ENCODE results near the gene NINL. TPM values are rescaled to one million over a fixed set of nuclear protein-coding genes. Genes with fewer than 3 reads are reported as not detected.

Gene NINL
- polyA plus RNA-seq, 4 donors: 1.1 to 30.8 (median 5.5) TPM

GRCh38 chr20:25487975-25488374 lies 97.4 kb downstream of the NINL start:
- 95 to 97% (median 96%) methylated on average over 11 of the region's 11 CpGs for WGBS, 3 donors
- peaks cover 0 to 50% (median 0%) of the 10 kb centered on the region in 3 donors for H3K36me3 ChIP-seq (ENCODE audit: control insufficient read depth in 3 of 3, insufficient read depth in 2 of 3, low read depth in 1 of 3, low read length in 3 of 3)
- no peaks in the 10 kb centered on the region for H3K27me3 ChIP-seq (ENCODE audit: control insufficient read depth in 3 of 3, insufficient read depth in 3 of 3, low read length in 3 of 3)
- no peak overlapping the region for H3K4me3 ChIP-seq (ENCODE audit: low read depth in 1 of 3, low read length in 3 of 3)
- H3K27ac ChIP-seq (ENCODE audit: low read depth in 1 of 3, low read length in 2 of 3): no peak overlapping the region
- FAIRE-seq: no peak
- H3K9me3 ChIP-seq (ENCODE audit: control insufficient read depth in 2 of 2, insufficient read depth in 1 of 2, low read depth in 1 of 2, low read length in 1 of 2): no peaks in the 10 kb centered on the region
- no peak for DNase-seq
- no peaks in the 10 kb centered on the region for H3K4me1 ChIP-seq (ENCODE audit: control insufficient read depth in 3 of 3, insufficient read depth in 2 of 3, low read depth in 1 of 3, low read length in 2 of 3)

GRCh38 chr20:25487306-25487705 lies 98.0 kb downstream of the NINL start:
- WGBS, 3 donors: 58 to 59% (median 59%) methylated on average over 2 of the region's 2 CpGs
- H3K27ac ChIP-seq (ENCODE audit: low read depth in 1 of 3, low read length in 2 of 3): no peak overlapping the region

GRCh38 chr20:25486377-25486776 lies 99.0 kb downstream of the NINL start:
- FAIRE-seq (no peak), DNase-seq (no peak)
- peaks cover 0 to 57% (median 0%) of the 10 kb centered on the region in 3 donors for H3K36me3 ChIP-seq (ENCODE audit: control insufficient read depth in 3 of 3, insufficient read depth in 2 of 3, low read depth in 1 of 3, low read length in 3 of 3)

More at GRCh38 chr20:25487306-25487705, 98.0 kb downstream of the NINL start:
- peaks cover 0 to 53% (median 0%) of the 10 kb centered on the region in 3 donors for H3K36me3 ChIP-seq (ENCODE audit: control insufficient read depth in 3 of 3, insufficient read depth in 2 of 3, low read depth in 1 of 3, low read length in 3 of 3)
- no peak overlapping the region for H3K4me3 ChIP-seq (ENCODE audit: low read depth in 1 of 3, low read length in 3 of 3)
- DNase-seq (no peak), FAIRE-seq (no peak)
- no peaks in the 10 kb centered on the region for H3K9me3 ChIP-seq (ENCODE audit: control insufficient read depth in 2 of 2, insufficient read depth in 1 of 2, low read depth in 1 of 2, low read length in 1 of 2)
- no peaks in the 10 kb centered on the region for H3K27me3 ChIP-seq (ENCODE audit: control insufficient read depth in 3 of 3, insufficient read depth in 3 of 3, low read length in 3 of 3)
- H3K4me1 ChIP-seq (ENCODE audit: control insufficient read depth in 3 of 3, insufficient read depth in 2 of 3, low read depth in 1 of 3, low read length in 2 of 3): no peaks in the 10 kb centered on the region

GRCh38 chr20:25485872-25486271 lies 99.5 kb downstream of the NINL start:
- DNase-seq (no peak), FAIRE-seq (no peak)
- Histone ChIP-seq H3K4me1 (ENCODE audit: control insufficient read depth in 3 of 3, insufficient read depth in 2 of 3, low read depth in 1 of 3, low read length in 2 of 3) (no peaks in the 10 kb centered on the region), H3K27me3 (ENCODE audit: control insufficient read depth in 3 of 3, insufficient read depth in 3 of 3, low read length in 3 of 3) (no peaks in the 10 kb centered on the region), H3K4me3 (ENCODE audit: low read depth in 1 of 3, low read length in 3 of 3) (no peak overlapping the region), H3K9me3 (ENCODE audit: control insufficient read depth in 2 of 2, insufficient read depth in 1 of 2, low read depth in 1 of 2, low read length in 1 of 2) (no peaks in the 10 kb centered on the region), H3K27ac (ENCODE audit: low read depth in 1 of 3, low read length in 2 of 3) (no peak overlapping the region), H3K36me3 (ENCODE audit: control insufficient read depth in 3 of 3, insufficient read depth in 2 of 3, low read depth in 1 of 3, low read length in 3 of 3) (peaks cover 0 to 59% (median 0%) of the 10 kb centered on the region in 3 donors)
- 66 to 88% (median 72%) methylated on average over 2 of the region's 2 CpGs for WGBS, 3 donors

More at GRCh38 chr20:25486377-25486776, 99.0 kb downstream of the NINL start:
- WGBS, 3 donors: 52 to 76% (median 63%) methylated on average over 9 of the region's 9 CpGs
- no peak overlapping the region for H3K4me3 ChIP-seq (ENCODE audit: low read depth in 1 of 3, low read length in 3 of 3)
- H3K4me1 ChIP-seq (ENCODE audit: control insufficient read depth in 3 of 3, insufficient read depth in 2 of 3, low read depth in 1 of 3, low read length in 2 of 3): no peaks in the 10 kb centered on the region
- H3K9me3 ChIP-seq (ENCODE audit: control insufficient read depth in 2 of 2, insufficient read depth in 1 of 2, low read depth in 1 of 2, low read length in 1 of 2): no peaks in the 10 kb centered on the region
- H3K27me3 ChIP-seq (ENCODE audit: control insufficient read depth in 3 of 3, insufficient read depth in 3 of 3, low read length in 3 of 3): no peaks in the 10 kb centered on the region
- no peak overlapping the region for H3K27ac ChIP-seq (ENCODE audit: low read depth in 1 of 3, low read length in 2 of 3)

- H3K4me3 ChIP-seq (ENCODE audit: low read depth in 1 of 3, low read length in 3 of 3): no peak overlapping the region
- no peaks in the 10 kb centered on the region for H3K9me3 ChIP-seq (ENCODE audit: control insufficient read depth in 2 of 2, insufficient read depth in 1 of 2, low read depth in 1 of 2, low read length in 1 of 2)
- WGBS, 3 donors: 57 to 75% (median 59%) methylated on average over 12 of the region's 12 CpGs
- H3K27ac ChIP-seq (ENCODE audit: low read depth in 1 of 3, low read length in 2 of 3): no peak overlapping the region
- H3K27me3 ChIP-seq (ENCODE audit: control insufficient read depth in 3 of 3, insufficient read depth in 3 of 3, low read length in 3 of 3): no peaks in the 10 kb centered on the region
- FAIRE-seq: no peak
- no peaks in the 10 kb centered on the region for H3K4me1 ChIP-seq (ENCODE audit: control insufficient read depth in 3 of 3, insufficient read depth in 2 of 3, low read depth in 1 of 3, low read length in 2 of 3)
- no peak for DNase-seq
- H3K36me3 ChIP-seq (ENCODE audit: control insufficient read depth in 3 of 3, insufficient read depth in 2 of 3, low read depth in 1 of 3, low read length in 3 of 3): peaks cover 0 to 62% (median 0%) of the 10 kb centered on the region in 3 donors
Observed at GRCh38 chr20:25484911-25485511, 100.3 kb downstream of the NINL start.

- Histone ChIP-seq H3K27me3 (ENCODE audit: control insufficient read depth in 3 of 3, insufficient read depth in 3 of 3, low read length in 3 of 3) (no peaks in the 10 kb centered on the region), H3K4me3 (ENCODE audit: low read depth in 1 of 3, low read length in 3 of 3) (no peak overlapping the region), H3K4me1 (ENCODE audit: control insufficient read depth in 3 of 3, insufficient read depth in 2 of 3, low read depth in 1 of 3, low read length in 2 of 3) (no peaks in the 10 kb centered on the region), H3K36me3 (ENCODE audit: control insufficient read depth in 3 of 3, insufficient read depth in 2 of 3, low read depth in 1 of 3, low read length in 3 of 3) (peaks cover 0 to 60% (median 0%) of the 10 kb centered on the region in 3 donors), H3K9me3 (ENCODE audit: control insufficient read depth in 2 of 2, insufficient read depth in 1 of 2, low read depth in 1 of 2, low read length in 1 of 2) (no peaks in the 10 kb centered on the region), H3K27ac (ENCODE audit: low read depth in 1 of 3, low read length in 2 of 3) (no peak overlapping the region)
- DNase-seq: no peak
- 91 to 93% (median 92%) methylated on average over 9 of the region's 9 CpGs for whole genome bisulfite sequencing, 3 donors
- no peak for FAIRE-seq
Observed at GRCh38 chr20:25484224-25484846, 101.0 kb downstream of the NINL start.

- Histone ChIP-seq H3K4me1 (ENCODE audit: control insufficient read depth in 3 of 3, insufficient read depth in 2 of 3, low read depth in 1 of 3, low read length in 2 of 3) (no peaks in the 10 kb centered on the region), H3K4me3 (ENCODE audit: low read depth in 1 of 3, low read length in 3 of 3) (no peak overlapping the region), H3K27me3 (ENCODE audit: control insufficient read depth in 3 of 3, insufficient read depth in 3 of 3, low read length in 3 of 3) (no peaks in the 10 kb centered on the region), H3K9me3 (ENCODE audit: control insufficient read depth in 2 of 2, insufficient read depth in 1 of 2, low read depth in 1 of 2, low read length in 1 of 2) (no peaks in the 10 kb centered on the region), H3K36me3 (ENCODE audit: control insufficient read depth in 3 of 3, insufficient read depth in 2 of 3, low read depth in 1 of 3, low read length in 3 of 3) (peaks cover 0 to 61% (median 0%) of the 10 kb centered on the region in 3 donors), H3K27ac (ENCODE audit: low read depth in 1 of 3, low read length in 2 of 3) (no peak overlapping the region)
- no peak for DNase-seq
- no peak for FAIRE-seq
- WGBS, 3 donors: 83 to 89% (median 88%) methylated on average over 14 of the region's 14 CpGs
Observed at GRCh38 chr20:25483431-25484132, 101.7 kb downstream of the NINL start.

- no peak overlapping the region for H3K4me3 ChIP-seq (ENCODE audit: low read depth in 1 of 3, low read length in 3 of 3)
- DNase-seq: no peak
- no peaks in the 10 kb centered on the region for H3K4me1 ChIP-seq (ENCODE audit: control insufficient read depth in 3 of 3, insufficient read depth in 2 of 3, low read depth in 1 of 3, low read length in 2 of 3)
- WGBS, 3 donors: 90 to 95% (median 92%) methylated on average over 12 of the region's 12 CpGs
- FAIRE-seq: no peak
- peaks cover 0 to 68% (median 0%) of the 10 kb centered on the region in 3 donors for H3K36me3 ChIP-seq (ENCODE audit: control insufficient read depth in 3 of 3, insufficient read depth in 2 of 3, low read depth in 1 of 3, low read length in 3 of 3)
- no peaks in the 10 kb centered on the region for H3K9me3 ChIP-seq (ENCODE audit: control insufficient read depth in 2 of 2, insufficient read depth in 1 of 2, low read depth in 1 of 2, low read length in 1 of 2)
- no peak overlapping the region for H3K27ac ChIP-seq (ENCODE audit: low read depth in 1 of 3, low read length in 2 of 3)
- H3K27me3 ChIP-seq (ENCODE audit: control insufficient read depth in 3 of 3, insufficient read depth in 3 of 3, low read length in 3 of 3): no peaks in the 10 kb centered on the region
Observed at GRCh38 chr20:25481918-25482253, 103.4 kb downstream of the NINL start.

Measured in small intestine (tissue), 7 donors.